HL-60 (cell line): ENCODE measurements around the gene PIGC.

Experiments used
- DNase-seq, 2 experiments: peaks; one replicate each; pipeline ENCODE4 v3.0.0-alpha.2; 2010 to 2020; ENCODE audit warnings: low read depth in 1 of 2, low spot score in 1 of 2
- H3K27ac ChIP-seq: fragments of 250-450 bp; sonication (Bioruptor Pico); replicated peaks from 2 replicates; pipeline ENCODE4 v1.5.1; 2020; ENCODE audit warnings: mild to moderate bottlenecking, moderate library complexity
- H3K27me3 ChIP-seq: fragments of 250-450 bp; sonication (Bioruptor Pico); 2 replicates; pipeline ENCODE4 v1.5.1; 2021; ENCODE audit warnings: mild to moderate bottlenecking, moderate library complexity; ENCODE audit not compliant: insufficient read depth, poor library complexity, severe bottlenecking
- H3K4me3 ChIP-seq: replicated peaks from 2 replicates; pipeline ENCODE4 v1.5.1; 2011; ENCODE audit warnings: mild to moderate bottlenecking, control low read depth, low read length; ENCODE audit not compliant: insufficient read depth
- CTCF ChIP-seq: IDR thresholded peaks from one replicate; pipeline ENCODE4 v1.5.1; 2011; ENCODE audit warnings: low read length, control low read depth, inconsistent platforms; ENCODE audit not compliant: insufficient read depth
- GABPA ChIP-seq: IDR thresholded peaks from 2 replicates; pipeline ENCODE4 v1.6.1; 2012; ENCODE audit warnings: low read depth
- POLR2AphosphoS5 ChIP-seq: IDR thresholded peaks from 2 replicates; pipeline ENCODE4 v1.6.1; 2012; ENCODE audit warnings: low read depth
- REST ChIP-seq: IDR thresholded peaks from 2 replicates; pipeline ENCODE4 v1.6.1; 2012; ENCODE audit warnings: low read depth; ENCODE audit not compliant: insufficient replicate concordance
- SPI1 ChIP-seq: IDR thresholded peaks from 2 replicates; pipeline ENCODE4 v1.6.1; 2012; ENCODE audit warnings: low read depth, mild to moderate bottlenecking, borderline replicate concordance
- long read RNA-seq: library from polyadenylated mRNA; unstranded; transcript quantifications from one replicate; pipeline ENCODE4 v2.0.0, GENCODE V29; 2020

PIGC gene
- long read RNA-seq, transcript PIGC-201 (2 exons, 1,447 nt) = major isoform, 246 of 283 reads
- long read RNA-seq, partial matches to known transcripts = 10 of 283 reads
- long read RNA-seq, other reads (novel, unspliced or antisense) = 21 of 283 reads

- peak; percentile 82 to 95 for DNase-seq
- Histone ChIP-seq H3K27me3 (no peaks in the 10 kb centered on the region), H3K4me3 (peak within 1 kb of the TSS; percentile 81), H3K27ac (peak within 1 kb of the TSS; percentile 90)
- TF ChIP-seq REST (peak; percentile 58), CTCF (peak; percentile 80), GABPA (peak; percentile 86), SPI1 (peak; percentile 40; the same call in 1 of the 2 replicates), POLR2AphosphoS5 (peak; percentile 79)
Measured at GRCh38 chr1:172443666-172444453, at the start of gene PIGC. TSS of gene PIGC (minus strand) at chr1:172444069. CDS start at chr1:172442622, 1,447 bp downstream.

GRCh38 chr1:172492421-172492820 lies 48.6 kb upstream of the PIGC start:
- no peak for DNase-seq
- Histone ChIP-seq H3K27me3 (no peaks in the 10 kb centered on the region), H3K27ac (no peak overlapping the region), H3K4me3 (no peak overlapping the region)
- TF ChIP-seq POLR2AphosphoS5 (no peak), GABPA (no peak), SPI1 (no peak), CTCF (no peak), REST (no peak)

- Histone ChIP-seq H3K27ac (no peak overlapping the region), H3K27me3 (no peaks in the 10 kb centered on the region), H3K4me3 (no peak overlapping the region)
- DNase-seq = no peak
- TF ChIP-seq SPI1 (no peak), REST (no peak), GABPA (no peak), CTCF (no peak), POLR2AphosphoS5 (no peak)
Measured at GRCh38 chr1:172489847-172490246, 46.0 kb upstream of the PIGC start.
